ENCODE results near the gene NUDT5. TPM values are rescaled to one million over a fixed set of nuclear protein-coding genes. Genes with fewer than 3 reads are reported as not detected.

Gene NUDT5
- total RNA-seq, 2 experiments from 2014 or later: 107 to 125 TPM

GRCh38 chr10:12221323-12222298 is 25.9 kb upstream of the NUDT5 start:
- ATAC-seq: no peak
- no peaks in the 10 kb centered on the region for H3K9me3 Mint-ChIP-seq (ENCODE audit: low read depth)
- DNase-seq: no peak
- H3K27ac Mint-ChIP-seq: peak overlapping the region; percentile 3
- no peak overlapping the region for H3K4me3 Mint-ChIP-seq
- peaks cover 62% of the 10 kb centered on the region for H3K36me3 Mint-ChIP-seq
- no peaks in the 10 kb centered on the region for H3K4me1 Mint-ChIP-seq
- H3K27me3 Mint-ChIP-seq: no peaks in the 10 kb centered on the region
- CTCF ChIA-PET: interaction anchor here (1.0 kb wide), 1 partner anchor 489 kb away, joined by 3 read pairs; no protein-coding TSS in a partner anchor

GRCh38 chr10:12218991-12219390 is 23.3 kb upstream of the NUDT5 start:
- DNase-seq: no peak
- Mint-ChIP-seq H3K27me3 (no peaks in the 10 kb centered on the region), H3K4me1 (peaks cover 13% of the 10 kb centered on the region), H3K27ac (no peak overlapping the region), H3K36me3 (peaks cover 52% of the 10 kb centered on the region), H3K4me3 (no peak overlapping the region), H3K9me3 (ENCODE audit: low read depth) (no peaks in the 10 kb centered on the region)
- CTCF ChIA-PET: interaction anchor here (1.6 to 2.3 kb wide), 2 partner anchors 23 to 437 kb away, joined by 3 to 6 read pairs; partner anchors contain the start of genes CDC123 and NUDT5
- no peak for ATAC-seq

- peak overlapping the region; percentile 14 for H3K4me3 Mint-ChIP-seq
- ATAC-seq (no peak), DNase-seq (no peak)
- H3K4me1 Mint-ChIP-seq: peaks cover 13% of the 10 kb centered on the region
- CTCF ChIA-PET: interaction anchor here (0.6 to 3.7 kb wide), 15 partner anchors 9 to 687 kb away, joined by 3 to 23 read pairs (median 5); partner anchors contain the start of genes CAMK1D, CDC123 and NUDT5
- no peaks in the 10 kb centered on the region for H3K27me3 Mint-ChIP-seq
- H3K9me3 Mint-ChIP-seq (ENCODE audit: low read depth): no peaks in the 10 kb centered on the region
- H3K36me3 Mint-ChIP-seq: peaks cover 50% of the 10 kb centered on the region
- H3K27ac Mint-ChIP-seq: peak overlapping the region; percentile 82
These were observed 19.1 kb upstream of the NUDT5 start for GRCh38 chr10:12214763-12215218.

GRCh38 chr10:12214093-12214492 is 18.4 kb upstream of the NUDT5 start:
- no peaks in the 10 kb centered on the region for H3K27me3 Mint-ChIP-seq
- peaks cover 13% of the 10 kb centered on the region for H3K4me1 Mint-ChIP-seq
- DNase-seq (no peak), ATAC-seq (no peak)
- H3K36me3 Mint-ChIP-seq: peaks cover 51% of the 10 kb centered on the region
- H3K4me3 Mint-ChIP-seq: no peak overlapping the region
- H3K9me3 Mint-ChIP-seq (ENCODE audit: low read depth): no peaks in the 10 kb centered on the region
- peak overlapping the region; percentile 82 for H3K27ac Mint-ChIP-seq
- CTCF ChIA-PET: interaction anchor here (1.0 to 3.7 kb wide), 10 partner anchors 10 to 688 kb away, joined by 3 to 23 read pairs (median 11); partner anchors contain the start of genes CAMK1D, CDC123 and NUDT5

- ATAC-seq: no peak
- peaks cover 15% of the 10 kb centered on the region for H3K4me1 Mint-ChIP-seq
- no peak for DNase-seq
- no peak overlapping the region for H3K27ac Mint-ChIP-seq
- no peaks in the 10 kb centered on the region for H3K9me3 Mint-ChIP-seq (ENCODE audit: low read depth)
- H3K27me3 Mint-ChIP-seq: no peaks in the 10 kb centered on the region
- H3K4me3 Mint-ChIP-seq: no peak overlapping the region
- H3K36me3 Mint-ChIP-seq: peaks cover 46% of the 10 kb centered on the region
- CTCF ChIA-PET: interaction anchor here (1.0 to 3.4 kb wide), 4 partner anchors 18 to 688 kb away, joined by 3 to 17 read pairs (median 9); partner anchors contain the start of genes CDC123 and NUDT5
These were observed 17.9 kb upstream of the NUDT5 start for GRCh38 chr10:12213621-12214020.

GRCh38 chr10:12212454-12212853 is 16.8 kb upstream of the NUDT5 start:
- no peak for ATAC-seq

GRCh38 chr10:12208460-12208859 is 12.8 kb upstream of the NUDT5 start:
- H3K4me3 Mint-ChIP-seq: no peak overlapping the region
- no peak for DNase-seq
- no peaks in the 10 kb centered on the region for H3K9me3 Mint-ChIP-seq (ENCODE audit: low read depth)
- peaks cover 13% of the 10 kb centered on the region for H3K4me1 Mint-ChIP-seq
- no peaks in the 10 kb centered on the region for H3K27me3 Mint-ChIP-seq
- no peak for ATAC-seq
- H3K27ac Mint-ChIP-seq: no peak overlapping the region
- peaks cover 51% of the 10 kb centered on the region for H3K36me3 Mint-ChIP-seq
- CTCF ChIA-PET: interaction anchor here (1.9 kb wide), 1 partner anchor 9 kb away, joined by 5 read pairs; no protein-coding TSS in a partner anchor

More at GRCh38 chr10:12212454-12212853, 16.8 kb upstream of the NUDT5 start:
- Mint-ChIP-seq H3K4me3 (no peak overlapping the region), H3K4me1 (peaks cover 19% of the 10 kb centered on the region), H3K36me3 (peaks cover 50% of the 10 kb centered on the region), H3K9me3 (ENCODE audit: low read depth) (no peaks in the 10 kb centered on the region), H3K27me3 (no peaks in the 10 kb centered on the region), H3K27ac (peak overlapping the region; percentile 33)
- CTCF ChIA-PET: no interaction called here
- DNase-seq: no peak

- Mint-ChIP-seq H3K27ac (no peak overlapping the region), H3K4me1 (peaks cover 20% of the 10 kb centered on the region), H3K4me3 (no peak overlapping the region), H3K36me3 (peaks cover 54% of the 10 kb centered on the region), H3K9me3 (ENCODE audit: low read depth) (no peaks in the 10 kb centered on the region), H3K27me3 (no peaks in the 10 kb centered on the region)
- CTCF ChIA-PET: interaction anchor here (1.0 to 1.9 kb wide), 2 partner anchors 10 to 505 kb away, joined by 3 to 5 read pairs; no protein-coding TSS in a partner anchor
- ATAC-seq: no peak
- DNase-seq: no peak
These were observed 11.4 kb upstream of the NUDT5 start for GRCh38 chr10:12207114-12207513.

GRCh38 chr10:12205082-12205481 is 9.4 kb upstream of the NUDT5 start:
- Mint-ChIP-seq H3K9me3 (ENCODE audit: low read depth) (no peaks in the 10 kb centered on the region), H3K4me1 (peaks cover 38% of the 10 kb centered on the region), H3K4me3 (no peak overlapping the region), H3K27me3 (no peaks in the 10 kb centered on the region), H3K27ac (no peak overlapping the region), H3K36me3 (peaks cover 55% of the 10 kb centered on the region)
- CTCF ChIA-PET: no interaction called here
- DNase-seq (no peak), ATAC-seq (no peak)

- Mint-ChIP-seq H3K36me3 (peaks cover 50% of the 10 kb centered on the region), H3K4me1 (peaks cover 49% of the 10 kb centered on the region), H3K27ac (peak overlapping the region; percentile 32), H3K4me3 (no peak overlapping the region), H3K27me3 (no peaks in the 10 kb centered on the region), H3K9me3 (ENCODE audit: low read depth) (no peaks in the 10 kb centered on the region)
- CTCF ChIA-PET: interaction anchor here (1.5 to 4.5 kb wide), 2 partner anchors 13 to 22 kb away, joined by 4 to 20 read pairs; no protein-coding TSS in a partner anchor
- ATAC-seq (peak; percentile 29), DNase-seq (no peak)
These were observed 6.5 kb upstream of the NUDT5 start for GRCh38 chr10:12202226-12202625.

GRCh38 chr10:12201543-12201942 is 5.9 kb upstream of the NUDT5 start:
- H3K9me3 Mint-ChIP-seq (ENCODE audit: low read depth): no peaks in the 10 kb centered on the region
- CTCF ChIA-PET: interaction anchor here (1.5 to 4.5 kb wide), 2 partner anchors 13 to 22 kb away, joined by 4 to 20 read pairs; no protein-coding TSS in a partner anchor
- H3K27me3 Mint-ChIP-seq: no peaks in the 10 kb centered on the region
- H3K36me3 Mint-ChIP-seq: peaks cover 47% of the 10 kb centered on the region
- ATAC-seq: peak; percentile 70
- peak overlapping the region; percentile 10 for H3K4me3 Mint-ChIP-seq
- peak; percentile 56 for DNase-seq
- H3K4me1 Mint-ChIP-seq: peaks cover 53% of the 10 kb centered on the region
- H3K27ac Mint-ChIP-seq: peak overlapping the region; percentile 77

GRCh38 chr10:12200850-12201249 is 5.2 kb upstream of the NUDT5 start:
- H3K4me1 Mint-ChIP-seq: peaks cover 54% of the 10 kb centered on the region
- CTCF ChIA-PET: interaction anchor here (1.5 to 4.5 kb wide), 2 partner anchors 14 to 21 kb away, joined by 4 to 20 read pairs; no protein-coding TSS in a partner anchor
- no peaks in the 10 kb centered on the region for H3K27me3 Mint-ChIP-seq
- H3K27ac Mint-ChIP-seq: no peak overlapping the region
- no peak overlapping the region for H3K4me3 Mint-ChIP-seq
- peaks cover 46% of the 10 kb centered on the region for H3K36me3 Mint-ChIP-seq
- H3K9me3 Mint-ChIP-seq (ENCODE audit: low read depth): no peaks in the 10 kb centered on the region
- no peak for DNase-seq
- ATAC-seq: no peak

- Mint-ChIP-seq H3K27ac (peak overlapping the region; percentile 34), H3K4me1 (peaks cover 56% of the 10 kb centered on the region)
- no peak for ATAC-seq
These were observed 2.5 kb upstream of the NUDT5 start for GRCh38 chr10:12198156-12198555.

More at GRCh38 chr10:12198156-12198555, 2.5 kb upstream of the NUDT5 start:
- no peak for DNase-seq
- H3K4me3 Mint-ChIP-seq: peak overlapping the region; percentile 45
- CTCF ChIA-PET: interaction anchor here (0.5 to 2.7 kb wide), 3 partner anchors 17 to 68 kb away, joined by 3 to 10 read pairs (median 4); no protein-coding TSS in a partner anchor
- H3K36me3 Mint-ChIP-seq: peaks cover 43% of the 10 kb centered on the region
- no peaks in the 10 kb centered on the region for H3K27me3 Mint-ChIP-seq
- no peaks in the 10 kb centered on the region for H3K9me3 Mint-ChIP-seq (ENCODE audit: low read depth)

Measured in activated CD8-positive, alpha-beta memory T cell treated with anti-CD3 and anti-CD28 coated beads, Interleukin-2, amount 10 ng/mL, durations not matched to agents 7 days and 5 days (primary cell).